Fibroblast of pulmonary artery (primary cell): ENCODE data around the gene MCM9.

Experiments
- DNase-seq: peaks from one replicate; pipeline ENCODE4 v3.0.0-alpha.2; 2010; ENCODE audit warnings: low read depth
- H3K4me3 ChIP-seq: replicated peaks from 2 replicates; pipeline ENCODE4 v1.5.1; 2011; ENCODE audit warnings: low read depth, mild to moderate bottlenecking, control low read depth, low read length, moderate library complexity
- CTCF ChIP-seq: IDR thresholded peaks from 2 replicates; pipeline ENCODE4 v1.5.1; 2011; ENCODE audit warnings: mild to moderate bottlenecking, control low read depth, low read length, inconsistent platforms; ENCODE audit errors: missing control alignments

MCM9 gene

DNA sequence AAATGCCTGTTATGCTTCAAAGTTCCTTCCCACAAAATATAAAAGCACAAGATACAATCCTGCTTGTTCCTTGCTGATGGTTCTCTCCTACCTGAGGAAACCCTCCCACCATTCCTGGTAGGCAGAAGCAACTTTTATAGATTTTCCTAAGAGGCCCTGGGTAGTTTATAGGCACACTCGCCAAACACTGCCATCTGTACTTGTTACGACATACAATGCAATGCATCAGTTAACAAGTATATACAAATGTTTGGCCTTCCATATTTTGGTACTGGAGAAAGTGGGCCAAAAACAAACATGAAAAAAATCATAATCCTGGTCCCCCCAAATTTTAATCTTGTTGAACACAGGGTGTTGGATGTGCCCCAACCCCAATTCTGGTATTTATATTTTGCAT lies 16.6 kb downstream of the MCM9 start:
- no peak for TF ChIP-seq CTCF
- DNase-seq, result no peak
- H3K4me3 ChIP-seq, result no peak overlapping the region

DNA sequence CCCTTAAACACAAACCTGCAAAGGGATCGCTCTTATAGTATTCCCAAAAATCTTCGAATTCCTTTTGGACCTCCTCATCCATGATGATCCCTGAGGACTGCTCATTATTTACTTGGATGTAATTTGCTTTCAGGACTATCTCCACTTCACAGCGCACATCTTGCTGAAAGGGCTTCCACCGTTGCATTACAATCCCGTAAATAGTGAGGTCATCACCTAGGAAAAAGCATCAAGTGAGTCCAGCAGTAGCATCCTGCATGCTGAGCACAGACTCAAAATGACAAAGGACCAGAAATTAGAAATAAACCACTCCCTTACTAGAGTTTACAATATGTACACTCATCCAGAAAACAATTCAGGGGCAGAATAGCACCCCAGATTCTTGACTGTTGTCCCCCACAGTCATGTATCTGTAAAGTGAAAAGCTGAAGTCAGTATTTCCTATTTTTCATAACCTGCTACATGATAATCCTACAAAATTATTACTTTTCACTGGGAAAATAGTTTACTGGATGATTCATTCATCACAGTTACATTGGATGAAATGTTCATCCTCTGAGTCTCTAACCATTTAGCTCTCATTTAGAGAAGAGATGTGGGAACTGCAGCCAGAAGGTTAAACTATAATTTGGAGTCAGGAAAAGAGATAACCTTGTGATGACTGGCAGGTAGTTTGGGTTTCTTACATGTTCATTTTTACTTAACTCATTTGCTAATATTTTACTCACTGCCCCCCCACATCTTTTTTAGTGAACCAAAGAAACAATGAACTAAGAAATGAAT lies 17.2 kb downstream of the MCM9 start:
- H3K4me3 ChIP-seq, result no peak overlapping the region
- no peak for DNase-seq
- no peak for TF ChIP-seq CTCF

DNA sequence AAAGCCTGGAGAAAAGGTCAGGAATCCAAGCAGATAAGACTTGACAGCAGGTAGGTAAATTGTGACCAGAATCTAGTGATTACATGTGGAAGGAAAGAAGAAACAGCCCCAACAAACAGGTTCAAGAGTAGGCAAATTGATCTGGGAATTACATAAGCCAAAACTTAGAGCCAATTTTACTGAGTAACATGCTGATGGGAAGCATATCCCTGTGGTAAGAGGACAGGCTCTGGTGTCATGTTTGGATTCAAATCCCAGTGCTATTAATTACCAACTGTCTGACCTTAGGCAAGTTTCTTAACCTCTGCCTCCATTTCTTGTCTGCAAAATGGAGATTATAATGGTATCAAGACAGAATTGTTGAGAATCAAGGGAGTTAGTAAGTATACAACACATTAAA lies 20.4 kb downstream of the MCM9 start:
- H3K4me3 ChIP-seq, result no peak overlapping the region
- no peak for DNase-seq
- no peak for TF ChIP-seq CTCF

DNA sequence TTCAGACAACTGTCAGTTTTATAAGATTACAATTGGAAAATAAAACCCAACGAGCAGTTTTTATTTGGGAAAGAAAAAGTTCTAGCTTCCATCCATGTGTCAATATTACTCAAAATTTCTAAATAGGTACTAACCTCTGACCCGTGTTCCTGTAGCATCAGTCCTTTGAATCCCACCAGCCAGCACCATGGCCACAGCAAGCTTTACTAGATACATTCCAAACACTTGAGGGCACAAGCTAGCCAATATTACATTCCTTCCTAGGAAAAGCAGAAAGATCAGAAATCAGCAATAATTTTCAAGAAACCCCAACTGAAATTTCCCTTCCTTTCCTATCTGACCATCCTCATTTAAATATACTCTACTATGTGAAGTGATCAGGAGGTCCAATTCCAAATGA lies 21.8 kb downstream of the MCM9 start:
- DNase-seq, result no peak
- no peak overlapping the region for H3K4me3 ChIP-seq
- TF ChIP-seq CTCF, result no peak

DNA sequence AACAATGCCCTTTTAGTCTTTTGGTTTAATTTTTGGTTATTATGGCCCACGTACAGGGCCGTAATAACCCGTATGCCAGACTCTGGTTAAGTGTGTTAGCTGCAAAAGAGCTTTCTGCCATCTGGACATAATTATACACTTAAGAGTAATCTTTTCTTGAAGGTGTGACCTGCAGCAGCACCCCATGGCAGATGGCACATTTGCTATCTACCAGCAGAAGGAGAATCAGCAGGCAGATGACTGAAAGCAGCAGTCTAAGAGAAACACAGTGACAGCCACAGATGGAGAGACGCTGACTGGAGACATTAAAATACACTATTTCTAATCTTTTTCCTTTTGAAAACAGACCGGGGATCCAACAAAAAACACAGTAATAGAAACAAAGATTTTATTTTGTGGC lies 22.3 kb downstream of the MCM9 start:
- DNase-seq, result no peak
- H3K4me3 ChIP-seq, result no peak overlapping the region
- no peak for TF ChIP-seq CTCF

GRCh38 chr6:118908441-118908840 lies 26.5 kb downstream of the MCM9 start:
- H3K4me3 ChIP-seq, result no peak overlapping the region
- DNase-seq, result no peak
- no peak for TF ChIP-seq CTCF

GRCh38 chr6:118905851-118906250 lies 29.1 kb downstream of the MCM9 start:
- no peak overlapping the region for H3K4me3 ChIP-seq
- no peak for TF ChIP-seq CTCF
- no peak for DNase-seq
